RPMI8226 (cell line): ENCODE data around the gene C10orf71.

Source experiments
- DNase-seq: peaks from one replicate; pipeline ENCODE4 v3.0.0-alpha.2; 2015

C10orf71 gene

GRCh38 chr10:49321021-49321420, 22.1 kb downstream of the C10orf71 start:
- DNase-seq: no peak

GRCh38 chr10:49322371-49323170, 23.6 kb downstream of the C10orf71 start:
- no peak for DNase-seq

GRCh38 chr10:49323171-49323895, 24.4 kb downstream of the C10orf71 start:
- no peak for DNase-seq

GRCh38 chr10:49323896-49324270, 24.9 kb downstream of the C10orf71 start:
- no peak for DNase-seq

- DNase-seq: no peak
These were observed 25.7 kb downstream of the C10orf71 start for GRCh38 chr10:49324711-49325110.

GRCh38 chr10:49325131-49325915, 26.4 kb downstream of the C10orf71 start:
- no peak for DNase-seq

GRCh38 chr10:49325916-49326783, 27.2 kb downstream of the C10orf71 start:
- no peak for DNase-seq

GRCh38 chr10:49327036-49327813, 28.3 kb downstream of the C10orf71 start:
- no peak for DNase-seq

GRCh38 chr10:49328401-49329145, 29.6 kb downstream of the C10orf71 start:
- DNase-seq: no peak

- no peak for DNase-seq
These were observed 30.2 kb downstream of the C10orf71 start for GRCh38 chr10:49329146-49329505.

GRCh38 chr10:49330127-49330665, 31.2 kb downstream of the C10orf71 start:
- DNase-seq: no peak

- DNase-seq: no peak
These were observed 32.5 kb downstream of the C10orf71 start for GRCh38 chr10:49331431-49331830.

GRCh38 chr10:49332333-49332732, 33.4 kb downstream of the C10orf71 start:
- no peak for DNase-seq

GRCh38 chr10:49332768-49333167, 33.8 kb downstream of the C10orf71 start:
- no peak for DNase-seq

GRCh38 chr10:49333192-49333591, 34.2 kb downstream of the C10orf71 start:
- DNase-seq: no peak

- DNase-seq: no peak
These were observed 36.0 kb downstream of the C10orf71 start for GRCh38 chr10:49334964-49335363.

GRCh38 chr10:49335364-49335972, 36.5 kb downstream of the C10orf71 start:
- DNase-seq: no peak

- DNase-seq: no peak
These were observed 39.6 kb downstream of the C10orf71 start for GRCh38 chr10:49338604-49339003.

- no peak for DNase-seq
These were observed 45.9 kb downstream of the C10orf71 start for GRCh38 chr10:49344840-49345239.

GRCh38 chr10:49347342-49347741, 48.4 kb downstream of the C10orf71 start:
- no peak for DNase-seq
